ENCODE data around the gene TRIM7.
A peak's percentile ranks its signal among the peaks of the same experiment; 100 is the strongest.

DNA sequence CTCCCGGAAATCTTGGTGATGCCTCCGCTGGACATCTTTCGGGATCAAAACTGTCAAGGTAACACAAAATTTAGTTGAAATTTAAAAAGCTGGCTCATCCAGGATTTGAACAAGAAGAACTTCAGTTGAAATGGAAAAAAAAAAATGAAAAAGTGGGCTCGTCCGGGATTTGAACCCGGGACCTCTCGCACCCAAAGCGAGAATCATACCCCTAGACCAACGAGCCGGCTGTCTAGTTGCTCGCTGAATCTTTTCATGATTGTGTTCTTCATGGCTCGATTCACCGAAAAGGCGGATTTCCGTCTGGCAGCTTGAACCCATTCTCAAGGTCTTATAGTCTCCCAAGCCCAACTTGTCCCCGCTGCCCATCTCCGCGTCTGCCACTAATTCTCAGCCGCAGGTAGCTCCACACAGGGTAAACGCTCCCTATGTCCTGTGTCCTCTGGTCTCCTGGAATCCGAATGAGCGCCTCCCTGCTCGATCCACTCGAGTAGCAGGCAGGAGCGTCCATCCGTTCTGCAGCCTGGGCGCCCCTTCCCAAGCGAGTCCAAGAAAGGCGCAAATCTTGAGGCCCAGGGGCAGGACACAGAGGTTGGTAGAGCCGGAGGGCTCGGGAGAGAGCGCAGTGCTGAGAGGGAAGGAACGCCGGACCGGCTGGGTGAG is 16.2 kb downstream of the TRIM7 start:
- TF ChIP-seq, protein P1, sequence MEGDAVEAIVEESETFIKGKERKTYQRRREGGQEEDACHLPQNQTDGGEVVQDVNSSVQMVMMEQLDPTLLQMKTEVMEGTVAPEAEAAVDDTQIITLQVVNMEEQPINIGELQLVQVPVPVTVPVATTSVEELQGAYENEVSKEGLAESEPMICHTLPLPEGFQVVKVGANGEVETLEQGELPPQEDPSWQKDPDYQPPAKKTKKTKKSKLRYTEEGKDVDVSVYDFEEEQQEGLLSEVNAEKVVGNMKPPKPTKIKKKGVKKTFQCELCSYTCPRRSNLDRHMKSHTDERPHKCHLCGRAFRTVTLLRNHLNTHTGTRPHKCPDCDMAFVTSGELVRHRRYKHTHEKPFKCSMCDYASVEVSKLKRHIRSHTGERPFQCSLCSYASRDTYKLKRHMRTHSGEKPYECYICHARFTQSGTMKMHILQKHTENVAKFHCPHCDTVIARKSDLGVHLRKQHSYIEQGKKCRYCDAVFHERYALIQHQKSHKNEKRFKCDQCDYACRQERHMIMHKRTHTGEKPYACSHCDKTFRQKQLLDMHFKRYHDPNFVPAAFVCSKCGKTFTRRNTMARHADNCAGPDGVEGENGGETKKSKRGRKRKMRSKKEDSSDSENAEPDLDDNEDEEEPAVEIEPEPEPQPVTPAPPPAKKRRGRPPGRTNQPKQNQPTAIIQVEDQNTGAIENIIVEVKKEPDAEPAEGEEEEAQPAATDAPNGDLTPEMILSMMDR (IDR thresholded peaks at IDR 0.05) = no peak
- TF ChIP-seq EP300 (IDR thresholded peaks at IDR 0.05) = peak; percentile 26 to 40
